ENCODE data around the gene PROX1.

Gene PROX1

GRCh38 chr1:214029796-214030195 is 42.0 kb downstream of the PROX1 start:
- Histone ChIP-seq H3K27me3 (ENCODE audit: low read depth, low read length) (no peaks in the 10 kb centered on the region), H3K36me3 (ENCODE audit: control insufficient read depth in 1 of 2, insufficient read depth in 2 of 2, low read length in 2 of 2) (no peaks in the 10 kb centered on the region), H3K27ac (ENCODE audit: low read length) (no peak overlapping the region), H3K4me3 (ENCODE audit: low read depth in 1 of 2, low read length in 2 of 2) (no peak overlapping the region), H3K9me3 (ENCODE audit: control insufficient read depth in 1 of 2, low read length in 2 of 2) (no peaks in the 10 kb centered on the region), H3K4me1 (ENCODE audit: control insufficient read depth in 1 of 2, insufficient read depth in 2 of 2, low read length in 2 of 2) (peaks cover 0 to 8% of the 10 kb centered on the region in 2 donors)

- H3K36me3 ChIP-seq (ENCODE audit: control insufficient read depth in 1 of 2, insufficient read depth in 2 of 2, low read length in 2 of 2), result no peaks in the 10 kb centered on the region
- H3K9me3 ChIP-seq (ENCODE audit: control insufficient read depth in 1 of 2, low read length in 2 of 2), result no peaks in the 10 kb centered on the region
- peaks cover 0 to 8% of the 10 kb centered on the region in 2 donors for H3K4me1 ChIP-seq (ENCODE audit: control insufficient read depth in 1 of 2, insufficient read depth in 2 of 2, low read length in 2 of 2)
- no peak overlapping the region for H3K4me3 ChIP-seq (ENCODE audit: low read depth in 1 of 2, low read length in 2 of 2)
- H3K27ac ChIP-seq (ENCODE audit: low read length), result no peak overlapping the region
- no peaks in the 10 kb centered on the region for H3K27me3 ChIP-seq (ENCODE audit: low read depth, low read length)
These were observed 43.5 kb downstream of the PROX1 start for GRCh38 chr1:214031267-214031650.

- Histone ChIP-seq H3K4me1 (ENCODE audit: control insufficient read depth in 1 of 2, insufficient read depth in 2 of 2, low read length in 2 of 2) (no peaks in the 10 kb centered on the region), H3K9me3 (ENCODE audit: control insufficient read depth in 1 of 2, low read length in 2 of 2) (no peaks in the 10 kb centered on the region), H3K27ac (ENCODE audit: low read length) (no peak overlapping the region), H3K4me3 (ENCODE audit: low read depth in 1 of 2, low read length in 2 of 2) (no peak overlapping the region), H3K36me3 (ENCODE audit: control insufficient read depth in 1 of 2, insufficient read depth in 2 of 2, low read length in 2 of 2) (no peaks in the 10 kb centered on the region), H3K27me3 (ENCODE audit: low read depth, low read length) (no peaks in the 10 kb centered on the region)
These were observed 49.7 kb downstream of the PROX1 start for GRCh38 chr1:214037468-214037867.

GRCh38 chr1:214039394-214040018 is 51.7 kb downstream of the PROX1 start:
- Histone ChIP-seq H3K4me3 (ENCODE audit: low read depth in 1 of 2, low read length in 2 of 2) (no peak overlapping the region), H3K9me3 (ENCODE audit: control insufficient read depth in 1 of 2, low read length in 2 of 2) (no peaks in the 10 kb centered on the region), H3K27ac (ENCODE audit: low read length) (no peak overlapping the region), H3K27me3 (ENCODE audit: low read depth, low read length) (no peaks in the 10 kb centered on the region), H3K4me1 (ENCODE audit: control insufficient read depth in 1 of 2, insufficient read depth in 2 of 2, low read length in 2 of 2) (no peaks in the 10 kb centered on the region), H3K36me3 (ENCODE audit: control insufficient read depth in 1 of 2, insufficient read depth in 2 of 2, low read length in 2 of 2) (no peaks in the 10 kb centered on the region)

GRCh38 chr1:214043167-214043566 is 55.4 kb downstream of the PROX1 start:
- Histone ChIP-seq H3K4me3 (ENCODE audit: low read depth in 1 of 2, low read length in 2 of 2) (no peak overlapping the region), H3K9me3 (ENCODE audit: control insufficient read depth in 1 of 2, low read length in 2 of 2) (no peaks in the 10 kb centered on the region), H3K27ac (ENCODE audit: low read length) (no peak overlapping the region), H3K36me3 (ENCODE audit: control insufficient read depth in 1 of 2, insufficient read depth in 2 of 2, low read length in 2 of 2) (no peaks in the 10 kb centered on the region), H3K27me3 (ENCODE audit: low read depth, low read length) (no peaks in the 10 kb centered on the region), H3K4me1 (ENCODE audit: control insufficient read depth in 1 of 2, insufficient read depth in 2 of 2, low read length in 2 of 2) (no peaks in the 10 kb centered on the region)

- H3K36me3 ChIP-seq (ENCODE audit: control insufficient read depth in 1 of 2, insufficient read depth in 2 of 2, low read length in 2 of 2), result no peaks in the 10 kb centered on the region
- H3K27me3 ChIP-seq (ENCODE audit: low read depth, low read length), result no peaks in the 10 kb centered on the region
- no peak overlapping the region for H3K27ac ChIP-seq (ENCODE audit: low read length)
- peaks cover 0 to 2% of the 10 kb centered on the region in 2 donors for H3K9me3 ChIP-seq (ENCODE audit: control insufficient read depth in 1 of 2, low read length in 2 of 2)
- no peaks in the 10 kb centered on the region for H3K4me1 ChIP-seq (ENCODE audit: control insufficient read depth in 1 of 2, insufficient read depth in 2 of 2, low read length in 2 of 2)
- no peak overlapping the region for H3K4me3 ChIP-seq (ENCODE audit: low read depth in 1 of 2, low read length in 2 of 2)
These were observed 56.9 kb downstream of the PROX1 start for GRCh38 chr1:214044438-214045214.

- Histone ChIP-seq H3K27me3 (ENCODE audit: low read depth, low read length) (no peaks in the 10 kb centered on the region), H3K27ac (ENCODE audit: low read length) (no peak overlapping the region), H3K4me1 (ENCODE audit: control insufficient read depth in 1 of 2, insufficient read depth in 2 of 2, low read length in 2 of 2) (no peaks in the 10 kb centered on the region), H3K9me3 (ENCODE audit: control insufficient read depth in 1 of 2, low read length in 2 of 2) (peaks cover 0 to 3% of the 10 kb centered on the region in 2 donors), H3K4me3 (ENCODE audit: low read depth in 1 of 2, low read length in 2 of 2) (no peak overlapping the region), H3K36me3 (ENCODE audit: control insufficient read depth in 1 of 2, insufficient read depth in 2 of 2, low read length in 2 of 2) (no peaks in the 10 kb centered on the region)
These were observed 63.0 kb downstream of the PROX1 start for GRCh38 chr1:214050513-214051401.

GRCh38 chr1:214051786-214052185 is 64.0 kb downstream of the PROX1 start:
- Histone ChIP-seq H3K4me1 (ENCODE audit: control insufficient read depth in 1 of 2, insufficient read depth in 2 of 2, low read length in 2 of 2) (no peaks in the 10 kb centered on the region), H3K9me3 (ENCODE audit: control insufficient read depth in 1 of 2, low read length in 2 of 2) (peaks cover 0 to 3% of the 10 kb centered on the region in 2 donors), H3K27me3 (ENCODE audit: low read depth, low read length) (no peaks in the 10 kb centered on the region), H3K4me3 (ENCODE audit: low read depth in 1 of 2, low read length in 2 of 2) (no peak overlapping the region), H3K36me3 (ENCODE audit: control insufficient read depth in 1 of 2, insufficient read depth in 2 of 2, low read length in 2 of 2) (no peaks in the 10 kb centered on the region), H3K27ac (ENCODE audit: low read length) (no peak overlapping the region)

- H3K27ac ChIP-seq (ENCODE audit: low read length), result no peak overlapping the region
- no peaks in the 10 kb centered on the region for H3K27me3 ChIP-seq (ENCODE audit: low read depth, low read length)
- H3K4me1 ChIP-seq (ENCODE audit: control insufficient read depth in 1 of 2, insufficient read depth in 2 of 2, low read length in 2 of 2), result no peaks in the 10 kb centered on the region
- no peak overlapping the region for H3K4me3 ChIP-seq (ENCODE audit: low read depth in 1 of 2, low read length in 2 of 2)
- H3K36me3 ChIP-seq (ENCODE audit: control insufficient read depth in 1 of 2, insufficient read depth in 2 of 2, low read length in 2 of 2), result no peaks in the 10 kb centered on the region
- no peaks in the 10 kb centered on the region for H3K9me3 ChIP-seq (ENCODE audit: control insufficient read depth in 1 of 2, low read length in 2 of 2)
These were observed 70.3 kb downstream of the PROX1 start for GRCh38 chr1:214058076-214058475.

GRCh38 chr1:214066190-214066589 is 78.4 kb downstream of the PROX1 start:
- Histone ChIP-seq H3K36me3 (ENCODE audit: control insufficient read depth in 1 of 2, insufficient read depth in 2 of 2, low read length in 2 of 2) (no peaks in the 10 kb centered on the region), H3K4me3 (ENCODE audit: low read depth in 1 of 2, low read length in 2 of 2) (no peak overlapping the region), H3K27ac (ENCODE audit: low read length) (no peak overlapping the region), H3K4me1 (ENCODE audit: control insufficient read depth in 1 of 2, insufficient read depth in 2 of 2, low read length in 2 of 2) (no peaks in the 10 kb centered on the region), H3K9me3 (ENCODE audit: control insufficient read depth in 1 of 2, low read length in 2 of 2) (no peaks in the 10 kb centered on the region), H3K27me3 (ENCODE audit: low read depth, low read length) (no peaks in the 10 kb centered on the region)

- Histone ChIP-seq H3K4me3 (ENCODE audit: low read depth in 1 of 2, low read length in 2 of 2) (no peak overlapping the region), H3K9me3 (ENCODE audit: control insufficient read depth in 1 of 2, low read length in 2 of 2) (no peaks in the 10 kb centered on the region), H3K27me3 (ENCODE audit: low read depth, low read length) (no peaks in the 10 kb centered on the region), H3K4me1 (ENCODE audit: control insufficient read depth in 1 of 2, insufficient read depth in 2 of 2, low read length in 2 of 2) (no peaks in the 10 kb centered on the region), H3K36me3 (ENCODE audit: control insufficient read depth in 1 of 2, insufficient read depth in 2 of 2, low read length in 2 of 2) (no peaks in the 10 kb centered on the region), H3K27ac (ENCODE audit: low read length) (no peak overlapping the region)
These were observed 79.2 kb downstream of the PROX1 start for GRCh38 chr1:214066936-214067335.

All from muscle layer of duodenum (tissue), 2 donors.